Measurements from ENCODE around the gene ASB2.

Gene ASB2

GRCh38 chr14:93960774-93961438 lies 15.5 kb downstream of the ASB2 start:
- no peak for DNase-seq (ENCODE audit: low read depth)

GRCh38 chr14:93960108-93960475 lies 16.3 kb downstream of the ASB2 start:
- DNase-seq (ENCODE audit: low read depth), result no peak

GRCh38 chr14:93959239-93960107 lies 16.9 kb downstream of the ASB2 start:
- DNase-seq (ENCODE audit: low read depth), result no peak

GRCh38 chr14:93958567-93959238 lies 17.7 kb downstream of the ASB2 start:
- DNase-seq (ENCODE audit: low read depth), result no peak

GRCh38 chr14:93957751-93958566 lies 18.4 kb downstream of the ASB2 start:
- no peak for DNase-seq (ENCODE audit: low read depth)

GRCh38 chr14:93957333-93957710 lies 19.0 kb downstream of the ASB2 start:
- DNase-seq (ENCODE audit: low read depth), result no peak

- DNase-seq (ENCODE audit: low read depth), result no peak
Measured at GRCh38 chr14:93956514-93957332, 19.6 kb downstream of the ASB2 start.

GRCh38 chr14:93955850-93956481 lies 20.4 kb downstream of the ASB2 start:
- no peak for DNase-seq (ENCODE audit: low read depth)

GRCh38 chr14:93954900-93955849 lies 21.2 kb downstream of the ASB2 start:
- DNase-seq (ENCODE audit: low read depth), result no peak

GRCh38 chr14:93954516-93954830 lies 21.9 kb downstream of the ASB2 start:
- no peak for DNase-seq (ENCODE audit: low read depth)

- DNase-seq (ENCODE audit: low read depth), result no peak
Measured at GRCh38 chr14:93953739-93954515, 22.4 kb downstream of the ASB2 start.

- DNase-seq (ENCODE audit: low read depth), result no peak
Measured at GRCh38 chr14:93953263-93953662, 23.1 kb downstream of the ASB2 start.

GRCh38 chr14:93952829-93953228 lies 23.5 kb downstream of the ASB2 start:
- DNase-seq (ENCODE audit: low read depth), result no peak

- DNase-seq (ENCODE audit: low read depth), result no peak
Measured at GRCh38 chr14:93951635-93952540, 24.5 kb downstream of the ASB2 start.

- no peak for DNase-seq (ENCODE audit: low read depth)
Measured at GRCh38 chr14:93950948-93951634, 25.3 kb downstream of the ASB2 start.

GRCh38 chr14:93949511-93950075 lies 26.8 kb downstream of the ASB2 start:
- no peak for DNase-seq (ENCODE audit: low read depth)

GRCh38 chr14:93947282-93947681 lies 29.1 kb downstream of the ASB2 start:
- DNase-seq (ENCODE audit: low read depth), result no peak

Measured in stromal cell of bone marrow (primary cell).